Astrocyte of the cerebellum (primary cell): Measurements from ENCODE around the gene AREL1.

ENCODE experiments used
- DNase-seq: peaks from one replicate; pipeline ENCODE4 v3.0.0-alpha.2; 2011; ENCODE audit warnings: low read depth
- H3K4me3 ChIP-seq: 2 replicates; pipeline ENCODE4 v1.5.1; 2011; ENCODE audit warnings: mild to moderate bottlenecking, low read depth, low read length, moderate library complexity
- CTCF ChIP-seq: IDR thresholded peaks from 2 replicates; pipeline ENCODE4 v1.5.1; 2012; ENCODE audit warnings: low read length, low read depth, moderate library complexity, mild to moderate bottlenecking; ENCODE audit errors: missing control alignments
- in situ Hi-C: cut with HindIII; loops from 2 replicates; pipeline ENCODE4 v1.10.0; 2017; ENCODE audit warnings: low sequenced_read_pairs

The AREL1 gene

DNA sequence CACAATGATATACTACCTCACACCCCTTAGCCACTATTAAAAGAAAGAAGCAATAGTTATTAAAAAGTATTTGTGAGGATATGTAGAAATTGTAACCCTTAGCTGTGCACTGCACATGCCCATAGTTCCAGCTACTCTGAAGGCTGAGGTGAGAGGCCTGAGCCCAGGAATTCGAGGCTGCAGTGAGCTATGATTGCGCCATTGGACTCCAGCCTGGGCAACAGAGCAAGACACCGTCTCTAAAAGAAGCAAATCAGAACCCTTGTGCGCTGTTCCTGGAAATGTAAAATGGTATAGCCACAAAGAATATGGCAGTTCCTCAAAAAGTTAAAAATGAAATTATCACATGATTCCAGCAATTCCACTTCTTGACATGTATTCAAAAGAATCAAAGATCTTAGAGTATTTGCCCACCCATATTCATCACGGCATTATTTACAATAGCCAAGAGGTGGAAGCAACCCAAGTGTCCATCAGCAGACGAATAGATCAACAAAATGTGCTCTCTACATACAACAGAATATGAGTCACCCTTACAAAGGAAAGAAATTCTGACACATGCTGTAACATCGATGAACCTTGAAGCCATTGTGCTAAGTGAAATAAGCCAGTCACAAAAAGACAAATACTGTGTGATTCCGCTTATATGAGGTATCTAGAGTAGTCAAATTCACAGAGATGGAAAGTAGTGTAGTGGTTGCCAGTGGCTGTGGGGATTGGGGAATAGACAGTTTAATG, 26.6 kb upstream of the AREL1 start:
- TF ChIP-seq CTCF: no peak
- no peak overlapping the region for H3K4me3 ChIP-seq
- in situ Hi-C loops: loop anchor here (5.0 kb wide), 2 partner anchors 43 to 442 kb away; no protein-coding TSS in a partner anchor
- no peak for DNase-seq

GRCh38 chr14:74737753-74738325, 25.0 kb upstream of the AREL1 start:
- in situ Hi-C loops: no loop called here
- no peak for TF ChIP-seq CTCF
- no peak overlapping the region for H3K4me3 ChIP-seq
- DNase-seq: no peak

GRCh38 chr14:74735125-74735524, 22.2 kb upstream of the AREL1 start:
- TF ChIP-seq CTCF: no peak
- in situ Hi-C loops: no loop called here
- DNase-seq: no peak
- H3K4me3 ChIP-seq: no peak overlapping the region

- no peak overlapping the region for H3K4me3 ChIP-seq
- in situ Hi-C loops: loop anchor here (5.0 kb wide), 1 partner anchor 91 kb away; no protein-coding TSS in a partner anchor
- TF ChIP-seq CTCF: no peak
- DNase-seq: no peak
These were observed 20.3 kb upstream of the AREL1 start for GRCh38 chr14:74733221-74733620.

DNA sequence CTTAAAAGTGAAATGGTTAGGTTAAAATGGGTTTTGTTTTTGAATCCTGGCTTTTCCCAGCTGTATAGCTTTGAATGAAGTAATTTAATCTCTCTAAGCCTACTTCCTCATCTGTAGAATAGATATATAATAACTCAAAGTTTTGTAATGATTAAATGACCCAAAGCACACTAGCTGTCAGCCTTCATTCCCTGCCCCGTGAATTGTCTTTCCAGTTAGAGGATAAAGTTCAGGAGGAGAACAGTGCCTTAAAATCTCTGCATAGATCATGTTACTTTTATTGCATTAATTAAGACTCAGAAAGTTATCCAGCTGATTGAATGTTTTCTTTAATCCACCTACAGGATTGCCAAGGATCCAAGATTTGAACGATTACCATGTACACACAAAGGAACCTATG, 19.5 kb upstream of the AREL1 start:
- no peak overlapping the region for H3K4me3 ChIP-seq
- no peak for DNase-seq
- no peak for TF ChIP-seq CTCF
- in situ Hi-C loops: loop anchor here (5.0 kb wide), 1 partner anchor 90 kb away; no protein-coding TSS in a partner anchor

- DNase-seq: no peak
- H3K4me3 ChIP-seq: no peak overlapping the region
- in situ Hi-C loops: no loop called here
- TF ChIP-seq CTCF: no peak
These were observed 10.3 kb upstream of the AREL1 start for GRCh38 chr14:74723134-74723533.
